DMS53 treated with DMSO at 0.1 percent for 48 hours (cell line): ENCODE results near the gene ABHD5.
"Not testable (repeated sequence)": the region's sequence is repeated elsewhere in the genome, so short reads cannot be mapped to it uniquely, and the experiment has no call there.

Experiments
- DNase-seq: peaks from one replicate; lab custom pipeline; 2025; ENCODE audit not compliant: unreplicated experiment; lab: John Stamatoyannopoulos, UW

The ABHD5 gene

GRCh38 chr3:43690400-43691119, at the start of gene ABHD5:
ABHD5 (plus strand) TSS chr3:43690938; CDS start chr3:43690993, 55 bp downstream.
- DNase-seq: peak; percentile 55

- DNase-seq: no peak
These were observed 49.2 kb upstream of the ABHD5 start for GRCh38 chr3:43641306-43642114.

- DNase-seq: no peak
These were observed 46.3 kb upstream of the ABHD5 start for GRCh38 chr3:43644443-43644842.

GRCh38 chr3:43647331-43648166, 43.2 kb upstream of the ABHD5 start:
- no peak for DNase-seq

- no peak for DNase-seq
These were observed 41.8 kb upstream of the ABHD5 start for GRCh38 chr3:43648957-43649356.

GRCh38 chr3:43649365-43649968, 41.3 kb upstream of the ABHD5 start:
- no peak for DNase-seq

DNA sequence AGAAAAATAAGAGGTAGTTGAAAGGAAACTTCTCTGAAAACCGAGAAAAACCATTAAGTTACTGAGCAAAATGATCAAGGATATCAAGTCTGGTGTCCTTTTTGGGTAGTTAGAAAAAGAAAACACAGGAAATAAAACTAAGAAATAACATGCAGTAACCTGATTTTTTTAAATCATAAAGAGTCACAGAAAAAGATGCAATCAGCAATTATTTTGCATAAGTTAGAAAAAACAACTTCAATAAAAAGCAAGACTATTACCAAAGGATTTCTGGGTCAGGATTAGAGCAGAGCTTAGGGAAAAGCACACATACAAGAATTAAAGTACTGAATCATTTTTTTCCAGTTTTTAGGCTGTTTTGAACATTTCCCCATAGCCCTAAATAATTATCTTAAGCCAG, 40.4 kb upstream of the ABHD5 start:
- DNase-seq: no peak

GRCh38 chr3:43656390-43656789, 34.3 kb upstream of the ABHD5 start:
- DNase-seq: not testable (repeated sequence)

DNA sequence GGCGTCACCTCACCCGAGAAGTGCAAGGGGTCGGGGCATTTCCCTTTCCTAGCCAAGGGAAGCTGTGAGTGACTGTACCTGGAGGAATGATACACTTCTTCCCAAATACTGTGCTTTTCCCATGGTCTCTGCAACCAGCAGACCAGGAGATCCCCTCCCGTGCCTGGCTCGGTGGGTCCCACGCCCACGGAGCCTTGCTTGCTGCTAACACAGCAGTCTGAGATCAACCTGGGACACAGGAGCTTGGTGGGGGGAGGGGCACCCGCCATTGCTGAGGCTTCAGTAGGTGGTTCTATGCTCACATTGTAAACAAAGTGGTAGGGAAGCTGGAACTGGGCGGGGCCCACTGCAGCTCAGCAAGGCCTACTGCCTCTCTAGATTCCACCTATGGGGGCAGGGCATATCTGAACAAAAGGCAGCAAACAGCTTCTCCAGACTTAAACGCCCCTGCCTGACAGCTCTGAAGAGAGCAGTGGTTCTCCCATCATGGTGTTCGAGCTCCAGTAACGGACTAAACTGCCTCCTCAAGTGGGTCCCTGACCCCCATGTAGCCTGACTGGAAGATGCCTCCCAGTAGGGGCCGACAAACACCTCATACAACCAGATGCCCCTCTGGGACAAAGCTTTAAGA, 31.4 kb upstream of the ABHD5 start:
- DNase-seq: no peak

GRCh38 chr3:43661376-43661775, 29.4 kb upstream of the ABHD5 start:
- DNase-seq: not testable (repeated sequence)

DNA sequence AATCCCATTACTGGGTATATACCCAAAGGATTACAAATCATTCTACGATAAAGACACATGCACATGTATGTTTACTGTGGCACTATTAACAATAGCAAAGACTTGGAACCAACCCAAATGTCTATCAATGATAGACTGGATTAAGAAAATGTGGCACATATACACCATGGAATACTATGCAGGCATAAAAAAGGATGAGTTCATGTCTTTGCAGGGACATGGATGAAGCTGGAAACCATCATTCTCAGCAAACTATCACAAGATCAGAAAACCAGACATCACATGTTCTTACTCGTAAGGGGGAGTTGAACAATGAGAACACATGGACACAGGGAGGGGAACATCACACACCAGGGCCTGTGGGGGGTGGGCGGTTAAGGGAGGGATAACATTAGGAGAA, 25.7 kb upstream of the ABHD5 start:
- DNase-seq: not testable (repeated sequence)

- DNase-seq: no peak
These were observed 19.9 kb upstream of the ABHD5 start for GRCh38 chr3:43670635-43671522.

GRCh38 chr3:43674345-43675085, 16.2 kb upstream of the ABHD5 start:
- no peak for DNase-seq

DNA sequence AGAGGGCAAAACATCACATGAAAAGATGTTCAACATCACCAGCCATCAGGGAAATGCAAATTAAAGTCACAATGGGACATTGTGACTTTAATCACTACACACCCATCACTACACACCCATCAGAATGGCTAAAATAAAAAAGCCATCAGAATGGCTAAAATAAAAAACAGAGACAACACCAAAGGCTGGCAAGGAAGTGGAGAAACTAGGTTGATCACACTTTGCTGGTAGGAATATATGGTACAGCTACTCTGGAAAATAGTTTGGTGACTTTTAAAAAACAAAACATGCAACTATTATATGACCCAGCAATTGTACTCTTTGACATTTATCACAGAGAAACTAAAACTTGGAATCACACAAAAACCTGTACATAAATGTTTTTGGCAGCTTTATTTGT, 15.1 kb upstream of the ABHD5 start:
- DNase-seq: no peak

DNA sequence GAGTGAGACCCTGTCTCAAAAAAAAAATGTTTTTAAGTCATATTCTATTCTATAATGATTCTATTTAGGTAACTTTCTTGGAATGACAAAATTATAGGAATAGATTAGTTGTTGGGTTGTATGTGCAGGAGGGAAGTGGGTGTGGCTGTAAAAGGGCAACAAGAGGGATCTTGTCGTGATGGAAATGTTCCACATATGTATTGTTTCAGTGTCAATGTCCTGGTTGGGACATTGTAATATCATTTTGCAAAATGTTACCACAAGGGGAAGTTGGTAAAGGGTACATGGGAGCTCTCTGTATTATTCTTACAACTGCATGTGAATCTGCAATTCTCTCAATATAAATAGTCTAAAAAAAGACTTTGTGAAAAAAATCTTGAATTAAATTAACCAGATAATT, 14.3 kb upstream of the ABHD5 start:
- DNase-seq: no peak

GRCh38 chr3:43678375-43678774, 12.4 kb upstream of the ABHD5 start:
- DNase-seq: not testable (repeated sequence)

DNA sequence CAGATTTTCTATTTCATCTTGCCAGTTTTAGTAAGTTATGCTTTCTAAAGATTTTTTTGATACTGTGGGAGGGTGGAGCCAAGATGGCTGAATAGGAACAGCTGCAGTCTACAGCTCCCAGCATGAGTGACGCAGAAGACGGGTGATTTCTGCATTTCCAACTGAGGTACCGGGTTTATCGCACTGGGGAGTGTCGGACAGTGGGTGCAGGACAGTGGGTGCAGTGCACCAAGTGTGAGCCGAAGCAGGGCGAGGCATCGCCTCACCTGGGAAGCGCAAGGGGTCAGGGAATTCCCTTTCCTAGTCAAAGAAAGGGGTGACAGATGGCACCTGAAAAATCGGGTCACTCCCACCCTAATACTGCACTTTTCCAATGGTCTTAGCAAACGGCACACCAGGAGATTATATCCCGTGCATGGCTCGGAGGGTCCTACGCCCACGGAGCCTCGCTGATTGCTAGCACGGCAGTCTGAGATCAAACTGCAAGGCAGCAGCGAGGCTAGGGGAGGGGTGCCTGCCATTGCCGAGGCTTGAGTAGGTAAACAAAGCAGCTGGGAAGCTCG, 11.8 kb upstream of the ABHD5 start:
- not testable (repeated sequence) for DNase-seq

DNA sequence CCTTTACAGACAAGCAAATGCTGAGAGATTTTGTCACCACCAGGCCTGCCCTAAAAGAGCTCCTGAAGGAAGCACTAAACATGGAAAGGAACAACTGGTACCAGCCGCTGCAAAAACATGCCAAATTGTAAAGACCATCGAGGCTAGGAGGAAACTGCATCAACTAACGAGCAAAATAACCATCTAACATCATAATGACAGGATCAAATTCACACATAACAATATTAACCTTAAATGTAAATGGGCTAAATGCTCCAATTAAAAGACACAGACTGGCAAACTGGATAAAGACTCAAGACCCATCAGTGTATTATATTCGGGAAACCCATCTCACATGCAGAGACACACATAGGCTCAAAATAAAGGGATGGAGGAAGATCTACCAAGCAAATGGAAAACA, 9.9 kb upstream of the ABHD5 start:
- DNase-seq: not testable (repeated sequence)

GRCh38 chr3:43684944-43685343, 5.8 kb upstream of the ABHD5 start:
- no peak for DNase-seq
